HCT116 (cell line): ENCODE results near the gene CEP112. TPM values are rescaled to one million over a fixed set of nuclear protein-coding genes. Genes with fewer than 3 reads are reported as not detected.

Experiments
- ATAC-seq: fragments of 200-7000 bp; cut with Tn5 transposase; 2 replicates; pipeline ENCODE4 v1.9.1; 2020; ENCODE audit warnings: mild to moderate bottlenecking, moderate library complexity
- BruUV-seq: library from RNA; stranded (reverse); fragments of 400-500 nt; replicated peaks from 2 replicates; lab custom pipeline; 2021; lab: Mats Ljungman, UMichigan
- CTCF ChIA-PET: fragments of 300-600 bp; sonication (Branson Sonifier 250); formaldehyde crosslinking; loops from one replicate; lab custom pipeline; 2021; ENCODE audit warnings: antibody characterized with exemption; lab: Charles Lee
- POLR2A ChIA-PET: fragments of 300-600, 350-600 bp; sonication (Branson Sonifier 250); formaldehyde crosslinking; loops from one replicate; lab custom pipeline; 2021; ENCODE audit warnings: antibody characterized with exemption; lab: Charles Lee
- RAD21 ChIA-PET, 2 experiments: fragments of 300-600 bp; sonication (Branson Sonifier 250); formaldehyde crosslinking; loops; one replicate each; lab custom pipeline; 2023; ENCODE audit warnings: low total read pairs in 2 of 2; ENCODE audit not compliant: uncharacterized antibody in 2 of 2, unreplicated experiment in 2 of 2, low non-redundant PET in 1 of 2; lab: Charles Lee
- DNase-seq: peaks from one replicate; pipeline ENCODE4 v3.0.0-alpha.2; 2010; ENCODE audit warnings: low read depth, low spot score
- H2AFZ ChIP-seq: fragments of 200-600 bp; shearing (Covaris generic), sonication (generic); 2 replicates; pipeline ENCODE4 v1.6.1; 2017; ENCODE audit warnings: low read depth, mixed run types, mixed read lengths, antibody characterized with exemption, low read length; ENCODE audit not compliant: poor library complexity, severe bottlenecking
- H3K27ac ChIP-seq: 2 replicates; pipeline ENCODE4 v1.5.1; 2012; ENCODE audit warnings: low read depth, low read length
- H3K27me3 ChIP-seq: fragments of 200-600 bp; sonication (generic); 2 replicates; pipeline ENCODE4 v1.6.1; 2016; ENCODE audit warnings: mixed run types, low read length, mixed read lengths; ENCODE audit not compliant: insufficient read depth
- H3K36me3 ChIP-seq, 2 experiments: fragments of 200-500 bp in 1 of 2; fragments of 200-600 bp in 1 of 2; sonication (Bioruptor generic) in 1 of 2; sonication (generic) in 1 of 2; 2 replicates each; pipeline versions ENCODE4 v1.5.1 to v1.6.1; 2014 to 2016; ENCODE audit warnings: low read length in 2 of 2, inconsistent platforms in 1 of 2, mixed read lengths in 1 of 2, mixed run types in 1 of 2; ENCODE audit not compliant: insufficient read depth in 2 of 2, control insufficient read depth in 1 of 2
- H3K4me1 ChIP-seq, 2 experiments: fragments of 200-600 bp in 1 of 2; sonication (generic) in 1 of 2; 2 replicates each; pipeline versions ENCODE4 v1.5.1 to v1.6.1; 2012 to 2017; ENCODE audit warnings: low read length in 2 of 2, inconsistent platforms in 1 of 2, mild to moderate bottlenecking in 1 of 2, mixed read lengths in 1 of 2, mixed run types in 1 of 2, moderate library complexity in 1 of 2; ENCODE audit not compliant: insufficient read depth in 2 of 2, control insufficient read depth in 1 of 2
- H3K4me2 ChIP-seq: fragments of 200-600 bp; sonication (generic); 2 replicates; pipeline ENCODE4 v1.6.1; 2017; ENCODE audit warnings: mixed run types, low read length, mixed read lengths
- H3K4me3 ChIP-seq, 2 experiments: fragments of 200-600 bp in 1 of 2; sonication (generic) in 1 of 2; replicated peaks in 1 of 2; 2 replicates each; pipeline ENCODE4 v1.5.1; 2011 to 2016; ENCODE audit warnings: low read length in 2 of 2, control low read depth in 1 of 2, low read depth in 1 of 2, mild to moderate bottlenecking in 1 of 2, mixed read lengths in 1 of 2, mixed run types in 1 of 2
- H3K79me2 ChIP-seq: fragments of 200-600 bp; sonication (generic); 2 replicates; pipeline ENCODE4 v1.6.1; 2017; ENCODE audit warnings: mild to moderate bottlenecking, mixed run types, low read length, moderate library complexity, mixed read lengths; ENCODE audit not compliant: insufficient read depth
- H3K9ac ChIP-seq: fragments of 200-600 bp; sonication (generic); 2 replicates; pipeline ENCODE4 v1.6.1; 2016; ENCODE audit warnings: low read length, mixed read lengths
- H3K9me2 ChIP-seq: fragments of 200-600 bp; sonication (generic), shearing (Covaris generic); 2 replicates; pipeline ENCODE4 v1.6.1; 2017; ENCODE audit warnings: mixed run types, mild to moderate bottlenecking, moderate library complexity; ENCODE audit not compliant: insufficient read depth
- H3K9me3 ChIP-seq, 2 experiments: fragments of 200-500 bp in 1 of 2; fragments of 200-600 bp in 1 of 2; sonication (Bioruptor generic) in 1 of 2; sonication (generic) in 1 of 2; 2 replicates each; pipeline ENCODE4 v1.6.1; 2014 to 2017; ENCODE audit warnings: low read length in 2 of 2, mixed read lengths in 2 of 2, inconsistent platforms in 1 of 2, low read depth in 1 of 2, mild to moderate bottlenecking in 1 of 2, mixed run types in 1 of 2, moderate library complexity in 1 of 2; ENCODE audit not compliant: control insufficient read depth in 1 of 2, insufficient read depth in 1 of 2
- H4K20me1 ChIP-seq: fragments of 200-600 bp; sonication (generic), shearing (Covaris generic); 2 replicates; pipeline ENCODE4 v1.6.1; 2017; ENCODE audit warnings: mixed run types, mild to moderate bottlenecking, moderate library complexity; ENCODE audit not compliant: insufficient read depth
- ATF3 ChIP-seq: IDR thresholded peaks from 2 replicates; pipeline ENCODE4 v1.6.1; 2012
- CBX3 ChIP-seq: IDR thresholded peaks from 2 replicates; pipeline ENCODE4 v1.6.1; 2012; ENCODE audit warnings: low read depth
- CEBPB ChIP-seq: IDR thresholded peaks from 2 replicates; pipeline ENCODE4 v1.6.1; 2012; ENCODE audit warnings: low read depth
- EGR1 ChIP-seq: IDR thresholded peaks from 2 replicates; pipeline ENCODE4 v1.6.1; 2012; ENCODE audit warnings: low read depth
- EZH2 ChIP-seq: fragments of 200-600 bp; sonication (generic); IDR thresholded peaks from 2 replicates; pipeline ENCODE4 v1.6.1; 2017; ENCODE audit warnings: antibody characterized with exemption, mixed run types
- EZH2phosphoT487 ChIP-seq: fragments of 200-600 bp; IDR thresholded peaks from 2 replicates; pipeline ENCODE4 v1.6.1; 2018; ENCODE audit warnings: antibody characterized with exemption, borderline replicate concordance
- JUND ChIP-seq: IDR thresholded peaks from 2 replicates; pipeline ENCODE4 v1.6.1; 2012
- POLR2A ChIP-seq: IDR thresholded peaks from 2 replicates; pipeline ENCODE4 v1.7.0; 2011; ENCODE audit warnings: borderline replicate concordance; ENCODE audit not compliant: insufficient read depth, insufficient read length; ENCODE audit errors: extremely low read depth
- POLR2AphosphoS5 ChIP-seq: IDR thresholded peaks from 2 replicates; pipeline ENCODE4 v1.6.1; 2011; ENCODE audit warnings: mild to moderate bottlenecking, low read depth, low read length, moderate library complexity
- RAD21 ChIP-seq: IDR thresholded peaks from 2 replicates; pipeline ENCODE4 v1.6.1; 2012; ENCODE audit warnings: low read depth, mild to moderate bottlenecking
- SIN3A ChIP-seq: IDR thresholded peaks from 2 replicates; pipeline ENCODE4 v1.6.1; 2012; ENCODE audit warnings: low read depth
- SP1 ChIP-seq: IDR thresholded peaks from 2 replicates; pipeline ENCODE4 v1.6.1; 2012; ENCODE audit warnings: low read depth
- SRF ChIP-seq: IDR thresholded peaks from 2 replicates; pipeline ENCODE4 v1.6.1; 2012; ENCODE audit warnings: low read depth
- TCF7L2 ChIP-seq: IDR thresholded peaks from 2 replicates; pipeline ENCODE4 v1.7.0; 2011; ENCODE audit warnings: borderline replicate concordance, inconsistent platforms; ENCODE audit not compliant: insufficient read depth, insufficient read length; ENCODE audit errors: extremely low read depth
- YY1 ChIP-seq: IDR thresholded peaks from 2 replicates; pipeline ENCODE4 v1.6.1; 2011; ENCODE audit warnings: low read length, low read depth, moderate library complexity, mild to moderate bottlenecking; ENCODE audit not compliant: insufficient replicate concordance; ENCODE audit errors: extremely low read depth
- ZBTB33 ChIP-seq: IDR thresholded peaks from 2 replicates; pipeline ENCODE4 v1.6.1; 2011; ENCODE audit warnings: mild to moderate bottlenecking, low read length, moderate library complexity; ENCODE audit not compliant: insufficient replicate concordance; ENCODE audit errors: extremely low read depth
- ZFX ChIP-seq: fragments of 450-650 bp; IDR thresholded peaks from 2 replicates; pipeline ENCODE4 v1.6.1; 2017
- ZNF274 ChIP-seq: fragments of 200-500 bp; sonication (Bioruptor generic); IDR thresholded peaks from 2 replicates; pipeline ENCODE4 v1.6.1; 2014; ENCODE audit warnings: mild to moderate bottlenecking, low read depth, low read length, inconsistent platforms
- intact Hi-C: fragments of 100-400 bp; cut with micrococcal nuclease; formaldehyde crosslinking; loops from 2 replicates; pipeline ENCODE4 v1.10.0; 2022
- total RNA-seq: library from RNA; stranded (reverse); gene quantifications from one replicate; pipeline ENCODE4 v1.2.1, GENCODE V29; 2021; ENCODE audit not compliant: unreplicated experiment
- TF ChIP-seq, protein P1 (sequence below): IDR thresholded peaks from 2 replicates; pipeline ENCODE4 v1.6.1; 2012
- TF ChIP-seq, protein P2 (sequence below): IDR thresholded peaks from 2 replicates; pipeline ENCODE4 v1.6.1; 2012; ENCODE audit warnings: low read depth

Gene CEP112
- total RNA-seq, 1 experiment from 2014 or later: 10.9 TPM

GRCh38 chr17:66211047-66211810, 19.3 kb upstream of the CEP112 start:
- Histone ChIP-seq H2AFZ (no peak overlapping the region), H3K36me3 (no peaks in the 10 kb centered on the region), H3K4me1 (no peaks in the 10 kb centered on the region), H3K9me3 (no peaks in the 10 kb centered on the region), H3K9ac (no peak overlapping the region), H3K4me3 (no peak overlapping the region), H3K27ac (no peak overlapping the region), H4K20me1 (no peaks in the 10 kb centered on the region), H3K79me2 (no peaks in the 10 kb centered on the region), H3K4me2 (no peak overlapping the region), H3K27me3 (no peaks in the 10 kb centered on the region), H3K9me2 (no peaks in the 10 kb centered on the region)
- CTCF ChIA-PET: no interaction called here
- intact Hi-C loops: no loop called here
- POLR2A ChIA-PET: no interaction called here
- TF ChIP-seq JUND: no peak
- TF ChIP-seq POLR2A: no peak
- TF ChIP-seq RAD21: no peak
- no peak for TF ChIP-seq EZH2
- TF ChIP-seq POLR2AphosphoS5: no peak
- no peak for TF ChIP-seq SIN3A
- no peak for TF ChIP-seq TCF7L2
- no peak for TF ChIP-seq ZNF274
- TF ChIP-seq, protein P1, sequence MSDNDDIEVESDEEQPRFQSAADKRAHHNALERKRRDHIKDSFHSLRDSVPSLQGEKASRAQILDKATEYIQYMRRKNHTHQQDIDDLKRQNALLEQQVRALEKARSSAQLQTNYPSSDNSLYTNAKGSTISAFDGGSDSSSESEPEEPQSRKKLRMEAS: no peak
- no peak for TF ChIP-seq EGR1
- no peak for TF ChIP-seq YY1
- TF ChIP-seq CBX3: no peak
- TF ChIP-seq ZFX: no peak
- no peak for TF ChIP-seq ZBTB33
- TF ChIP-seq CEBPB: no peak
- TF ChIP-seq, protein P2, sequence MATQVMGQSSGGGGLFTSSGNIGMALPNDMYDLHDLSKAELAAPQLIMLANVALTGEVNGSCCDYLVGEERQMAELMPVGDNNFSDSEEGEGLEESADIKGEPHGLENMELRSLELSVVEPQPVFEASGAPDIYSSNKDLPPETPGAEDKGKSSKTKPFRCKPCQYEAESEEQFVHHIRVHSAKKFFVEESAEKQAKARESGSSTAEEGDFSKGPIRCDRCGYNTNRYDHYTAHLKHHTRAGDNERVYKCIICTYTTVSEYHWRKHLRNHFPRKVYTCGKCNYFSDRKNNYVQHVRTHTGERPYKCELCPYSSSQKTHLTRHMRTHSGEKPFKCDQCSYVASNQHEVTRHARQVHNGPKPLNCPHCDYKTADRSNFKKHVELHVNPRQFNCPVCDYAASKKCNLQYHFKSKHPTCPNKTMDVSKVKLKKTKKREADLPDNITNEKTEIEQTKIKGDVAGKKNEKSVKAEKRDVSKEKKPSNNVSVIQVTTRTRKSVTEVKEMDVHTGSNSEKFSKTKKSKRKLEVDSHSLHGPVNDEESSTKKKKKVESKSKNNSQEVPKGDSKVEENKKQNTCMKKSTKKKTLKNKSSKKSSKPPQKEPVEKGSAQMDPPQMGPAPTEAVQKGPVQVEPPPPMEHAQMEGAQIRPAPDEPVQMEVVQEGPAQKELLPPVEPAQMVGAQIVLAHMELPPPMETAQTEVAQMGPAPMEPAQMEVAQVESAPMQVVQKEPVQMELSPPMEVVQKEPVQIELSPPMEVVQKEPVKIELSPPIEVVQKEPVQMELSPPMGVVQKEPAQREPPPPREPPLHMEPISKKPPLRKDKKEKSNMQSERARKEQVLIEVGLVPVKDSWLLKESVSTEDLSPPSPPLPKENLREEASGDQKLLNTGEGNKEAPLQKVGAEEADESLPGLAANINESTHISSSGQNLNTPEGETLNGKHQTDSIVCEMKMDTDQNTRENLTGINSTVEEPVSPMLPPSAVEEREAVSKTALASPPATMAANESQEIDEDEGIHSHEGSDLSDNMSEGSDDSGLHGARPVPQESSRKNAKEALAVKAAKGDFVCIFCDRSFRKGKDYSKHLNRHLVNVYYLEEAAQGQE: no peak
- no peak for TF ChIP-seq ATF3
- TF ChIP-seq SRF: no peak
- no peak for TF ChIP-seq EZH2phosphoT487
- no peak for TF ChIP-seq SP1
- BruUV-seq: no TSS peak
- ATAC-seq (no peak), DNase-seq (no peak)
- RAD21 ChIA-PET: no interaction called here
